Urothelium cell line (cell line): ENCODE measurements around the gene DIP2C.
A peak's percentile ranks its signal among the peaks of the same experiment; 100 is the strongest.
"Not testable (repeated sequence)": the region's sequence is repeated elsewhere in the genome, so short reads cannot be mapped to it uniquely, and the experiment has no call there.

Experiments used
- DNase-seq: peaks from one replicate; pipeline ENCODE4 v3.0.0; 2011; ENCODE audit warnings: low spot score, mixed read lengths
- FAIRE-seq: peaks from 2 replicates; lab custom pipeline; 2011; peaks lifted over from hg19 to GRCh38; lab: Jason Lieb, UNC

Gene DIP2C

GRCh38 chr10:352476-353235 is 336.8 kb downstream of the DIP2C start:
- FAIRE-seq, result no peak
- DNase-seq, result no peak

GRCh38 chr10:351770-352334 is 337.6 kb downstream of the DIP2C start:
- DNase-seq (no peak), FAIRE-seq (no peak)

- DNase-seq, result no peak
- FAIRE-seq, result no peak
Observed at GRCh38 chr10:350981-351501, 338.4 kb downstream of the DIP2C start.

- FAIRE-seq (no peak), DNase-seq (no peak)
Observed at GRCh38 chr10:349081-349480, 340.4 kb downstream of the DIP2C start.

GRCh38 chr10:348456-348855 is 341.0 kb downstream of the DIP2C start:
- no peak for FAIRE-seq

GRCh38 chr10:347774-348173 is 341.7 kb downstream of the DIP2C start:
- FAIRE-seq, DNase-seq: not testable (repeated sequence)

More at GRCh38 chr10:348456-348855, 341.0 kb downstream of the DIP2C start:
- DNase-seq, result no peak

GRCh38 chr10:347190-347589 is 342.3 kb downstream of the DIP2C start:
- not testable (repeated sequence) for DNase-seq, FAIRE-seq

- FAIRE-seq, result no peak
- DNase-seq, result no peak
Observed at GRCh38 chr10:344582-345200, 344.8 kb downstream of the DIP2C start.

- no peak for FAIRE-seq
Observed at GRCh38 chr10:343231-344220, 345.9 kb downstream of the DIP2C start.

GRCh38 chr10:341081-341740 is 348.3 kb downstream of the DIP2C start:
- FAIRE-seq (no peak), DNase-seq (no peak)

More at GRCh38 chr10:343231-344220, 345.9 kb downstream of the DIP2C start:
- no peak for DNase-seq

GRCh38 chr10:340646-341045 is 348.8 kb downstream of the DIP2C start:
- no peak for DNase-seq
- FAIRE-seq, result no peak

GRCh38 chr10:339038-339391 is 350.5 kb downstream of the DIP2C start:
- no peak for DNase-seq
- FAIRE-seq, result no peak

- FAIRE-seq, result no peak
- no peak for DNase-seq
Observed at GRCh38 chr10:338171-339037, 351.1 kb downstream of the DIP2C start.

GRCh38 chr10:336247-336646 is 353.2 kb downstream of the DIP2C start:
- DNase-seq, result no peak
- FAIRE-seq, result no peak

- no peak for FAIRE-seq
- DNase-seq, result no peak
Observed at GRCh38 chr10:335151-335800, 354.2 kb downstream of the DIP2C start.

- FAIRE-seq (no peak), DNase-seq (no peak)
Observed at GRCh38 chr10:331186-331585, 358.3 kb downstream of the DIP2C start.

GRCh38 chr10:329361-330099 is 359.9 kb downstream of the DIP2C start:
- DNase-seq (peak; percentile 62), FAIRE-seq (no peak)
